DND-41 (cell line): ENCODE results near the gene SIGLEC7.

Source experiments
- ATAC-seq: fragments of 200-7000 bp; cut with Tn5 transposase; 3 replicates; pipeline ENCODE4 v1.9.1; 2021; ENCODE audit warnings: low read depth; ENCODE audit not compliant: insufficient read depth
- DNase-seq: peaks from one replicate; pipeline ENCODE4 v3.0.0-alpha.2; 2020
- H2AFZ ChIP-seq: 2 replicates; pipeline ENCODE4 v1.6.0; 2012; ENCODE audit warnings: low read depth, low read length
- H3K27ac ChIP-seq: 2 replicates; pipeline ENCODE4 v1.5.1; 2012; ENCODE audit warnings: low read length, inconsistent platforms
- H3K27me3 ChIP-seq: fragments of 200-600 bp; sonication (generic); 2 replicates; pipeline ENCODE4 v1.6.0; 2012; ENCODE audit warnings: low read length, mild to moderate bottlenecking, inconsistent platforms; ENCODE audit not compliant: insufficient read depth, poor library complexity
- H3K36me3 ChIP-seq: 2 replicates; pipeline ENCODE4 v1.5.1; 2012; ENCODE audit warnings: low read length, inconsistent platforms; ENCODE audit not compliant: insufficient read depth
- H3K4me1 ChIP-seq: 2 replicates; pipeline ENCODE4 v1.5.1; 2012; ENCODE audit warnings: mild to moderate bottlenecking, low read length; ENCODE audit not compliant: insufficient read depth
- H3K4me2 ChIP-seq: 2 replicates; pipeline ENCODE4 v1.6.0; 2012; ENCODE audit warnings: mild to moderate bottlenecking, moderate library complexity, low read length, inconsistent platforms; ENCODE audit not compliant: insufficient read depth
- H3K4me3 ChIP-seq, 2 experiments: fragments of 200-600 bp in 1 of 2; shearing (Covaris generic) in 1 of 2; 2 replicates each; pipeline ENCODE4 v1.5.1; 2012 to 2016; ENCODE audit warnings: inconsistent platforms in 2 of 2, low read length in 2 of 2, mild to moderate bottlenecking in 2 of 2, low read depth in 1 of 2, moderate library complexity in 1 of 2
- H3K79me2 ChIP-seq: 2 replicates; pipeline ENCODE4 v1.6.0; 2012; ENCODE audit warnings: low read length, inconsistent platforms; ENCODE audit not compliant: insufficient read depth
- H3K9ac ChIP-seq: 2 replicates; pipeline ENCODE4 v1.6.0; 2012; ENCODE audit warnings: low read depth, mild to moderate bottlenecking, inconsistent platforms, low read length, moderate library complexity
- H3K9me3 ChIP-seq: 2 replicates; pipeline ENCODE4 v1.5.1; 2012; ENCODE audit warnings: low read length, moderate library complexity, mild to moderate bottlenecking, inconsistent platforms; ENCODE audit not compliant: insufficient read depth, severe bottlenecking
- H4K20me1 ChIP-seq: 2 replicates; pipeline ENCODE4 v1.6.0; 2012; ENCODE audit warnings: low read length; ENCODE audit not compliant: insufficient read depth
- CTCF ChIP-seq: IDR thresholded peaks from 2 replicates; pipeline ENCODE4 v1.5.1; 2012; ENCODE audit warnings: borderline replicate concordance, low read length, moderate library complexity, mild to moderate bottlenecking; ENCODE audit not compliant: poor library complexity, severe bottlenecking; ENCODE audit errors: extremely low read depth
- EZH2 ChIP-seq: IDR thresholded peaks from 3 replicates; pipeline ENCODE4 v1.6.1; 2012; ENCODE audit warnings: borderline replicate concordance, low read depth, mild to moderate bottlenecking, moderate library complexity, low read length, inconsistent platforms; ENCODE audit not compliant: severe bottlenecking

SIGLEC7 gene

DNA sequence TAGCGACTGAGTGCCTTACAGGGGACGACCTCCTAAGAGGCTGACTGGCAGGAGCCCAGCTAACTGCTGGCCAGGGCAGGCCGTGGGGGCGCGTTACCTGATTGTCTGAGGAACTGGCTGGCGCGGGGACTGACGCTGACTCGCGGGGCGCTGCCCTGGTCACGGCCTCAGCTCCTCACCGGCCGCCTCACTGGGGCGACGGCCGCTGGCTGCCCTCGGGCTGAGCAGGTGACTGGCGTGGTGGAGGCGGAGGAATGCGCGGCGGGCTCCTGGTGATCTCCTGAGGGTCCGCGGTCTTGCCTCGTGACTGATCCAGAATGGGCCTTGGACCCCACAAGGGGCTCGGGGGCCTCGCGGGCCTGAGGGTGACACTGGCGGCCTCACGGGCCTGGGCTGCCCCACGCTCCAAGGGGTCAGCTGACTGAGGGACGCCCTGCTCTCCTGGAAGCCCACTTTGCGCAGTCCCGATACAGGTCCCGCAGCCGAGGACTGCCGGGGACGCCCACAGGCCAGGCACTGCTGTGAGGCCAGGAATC is 39.3 kb downstream of the SIGLEC7 start:
- no peaks in the 10 kb centered on the region for H3K9me3 ChIP-seq
- no peaks in the 10 kb centered on the region for H3K79me2 ChIP-seq
- H4K20me1 ChIP-seq, result no peaks in the 10 kb centered on the region
- no peaks in the 10 kb centered on the region for H3K4me1 ChIP-seq
- no peak for TF ChIP-seq EZH2
- TF ChIP-seq CTCF, result no peak
- no peak overlapping the region for H3K27ac ChIP-seq
- no peaks in the 10 kb centered on the region for H3K36me3 ChIP-seq
- no peak for DNase-seq
- H3K9ac ChIP-seq, result no peak overlapping the region
- no peak for ATAC-seq
- no peak overlapping the region for H3K4me2 ChIP-seq
- peaks cover 14% of the 10 kb centered on the region for H3K27me3 ChIP-seq
- H3K4me3 ChIP-seq, result no peak overlapping the region
- no peak overlapping the region for H2AFZ ChIP-seq

- Histone ChIP-seq H3K4me2 (no peak overlapping the region), H3K79me2 (no peaks in the 10 kb centered on the region), H3K27ac (no peak overlapping the region), H3K9ac (no peak overlapping the region), H3K4me1 (no peaks in the 10 kb centered on the region), H3K9me3 (no peaks in the 10 kb centered on the region), H3K27me3 (peaks cover 14% of the 10 kb centered on the region), H2AFZ (no peak overlapping the region), H3K4me3 (no peak overlapping the region), H4K20me1 (no peaks in the 10 kb centered on the region), H3K36me3 (no peaks in the 10 kb centered on the region)
- DNase-seq, result no peak
- TF ChIP-seq CTCF (no peak), EZH2 (no peak)
- no peak for ATAC-seq
Observed at GRCh38 chr19:51181913-51182419, 39.9 kb downstream of the SIGLEC7 start.

DNA sequence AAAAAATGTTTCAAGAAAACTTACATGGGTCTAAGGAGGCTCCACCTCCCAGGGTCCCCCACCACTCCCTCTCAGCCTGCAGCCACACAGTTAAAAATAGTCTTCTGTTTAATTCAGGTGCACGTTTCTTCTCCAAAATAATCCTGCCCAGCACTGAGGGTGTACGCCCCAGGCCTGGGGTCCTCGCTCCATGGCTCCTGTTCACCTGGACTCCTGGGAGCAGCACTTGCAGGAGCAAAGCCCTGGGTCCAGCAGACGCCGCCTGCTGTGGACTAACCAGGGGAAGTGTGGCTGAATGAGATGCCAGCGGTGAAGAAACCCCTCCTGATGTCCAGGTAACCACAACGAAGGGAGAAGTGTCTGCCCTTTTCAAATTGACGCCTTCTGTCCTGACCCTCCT is 41.5 kb downstream of the SIGLEC7 start:
- DNase-seq (no peak), ATAC-seq (no peak)
- H3K9me3 ChIP-seq, result no peaks in the 10 kb centered on the region
- H2AFZ ChIP-seq, result no peak overlapping the region
- no peak overlapping the region for H3K4me3 ChIP-seq
- no peak overlapping the region for H3K27ac ChIP-seq
- no peak overlapping the region for H3K4me2 ChIP-seq
- TF ChIP-seq CTCF (no peak), EZH2 (no peak)
- H3K9ac ChIP-seq, result no peak overlapping the region
- peaks cover 4% of the 10 kb centered on the region for H3K27me3 ChIP-seq
- H4K20me1 ChIP-seq, result no peaks in the 10 kb centered on the region
- no peaks in the 10 kb centered on the region for H3K36me3 ChIP-seq
- no peaks in the 10 kb centered on the region for H3K79me2 ChIP-seq
- H3K4me1 ChIP-seq, result no peaks in the 10 kb centered on the region

DNA sequence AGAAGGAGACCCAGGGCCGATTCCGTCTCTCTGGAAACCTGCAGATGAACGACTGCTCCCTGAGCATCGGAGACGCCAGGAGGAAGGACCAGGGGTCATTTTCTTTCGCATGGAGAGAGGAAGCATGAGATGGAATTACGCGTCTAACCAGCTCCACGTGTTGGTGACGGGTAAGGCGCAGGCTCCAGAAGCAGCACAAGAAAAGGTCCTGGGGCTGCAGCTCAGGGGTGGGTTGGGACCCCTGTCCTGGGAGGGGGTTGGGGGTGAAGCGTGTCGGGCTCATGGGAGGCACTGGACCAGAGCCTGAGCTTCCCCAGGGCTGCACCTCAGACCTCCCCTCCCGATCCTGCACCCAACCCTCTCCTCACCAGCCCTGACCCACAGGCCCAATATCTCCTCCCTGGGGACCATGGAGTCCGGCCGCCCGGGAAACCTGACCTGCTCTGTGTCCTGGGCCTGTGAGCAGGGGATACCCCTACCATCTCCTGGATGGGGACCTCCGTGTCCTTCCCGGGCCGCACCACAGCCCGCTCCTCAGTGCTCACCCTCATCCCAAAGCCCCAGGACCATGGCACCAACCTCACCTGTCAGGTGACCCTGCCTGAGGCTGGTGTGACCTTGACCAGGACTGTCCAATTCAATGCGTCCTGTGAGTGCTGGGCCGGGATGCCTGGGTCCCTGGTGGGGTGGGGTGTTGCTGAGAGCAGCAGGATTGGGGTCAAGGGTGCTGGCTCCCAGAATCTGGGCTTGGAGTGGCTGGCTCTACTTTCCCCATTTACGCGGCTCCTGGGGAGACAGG is 43.2 kb downstream of the SIGLEC7 start:
- no peak overlapping the region for H3K4me2 ChIP-seq
- H3K79me2 ChIP-seq, result no peaks in the 10 kb centered on the region
- no peak overlapping the region for H2AFZ ChIP-seq
- no peaks in the 10 kb centered on the region for H3K4me1 ChIP-seq
- no peak overlapping the region for H3K9ac ChIP-seq
- H3K27me3 ChIP-seq, result no peaks in the 10 kb centered on the region
- H3K27ac ChIP-seq, result no peak overlapping the region
- no peak overlapping the region for H3K4me3 ChIP-seq
- no peaks in the 10 kb centered on the region for H3K9me3 ChIP-seq
- H3K36me3 ChIP-seq, result no peaks in the 10 kb centered on the region
- no peak for ATAC-seq
- TF ChIP-seq CTCF (no peak), EZH2 (no peak)
- DNase-seq, result no peak
- no peaks in the 10 kb centered on the region for H4K20me1 ChIP-seq
